NCI-H1417 treated with DMSO at 0.1 percent for 48 hours (cell line): Measurements from ENCODE around the gene ZNF43.
"Not testable (repeated sequence)": the region's sequence is repeated elsewhere in the genome, so short reads cannot be mapped to it uniquely, and the experiment has no call there.

Experiments
- DNase-seq: peaks from one replicate; lab custom pipeline; 2025; lab: John Stamatoyannopoulos, UW

The ZNF43 gene

GRCh38 chr19:21835810-21836444 is at the start of gene ZNF43:
Gene ZNF43, minus strand, starts transcription at chr19:21836182. Its CDS starts 144 bp downstream, at chr19:21836038.
- DNase-seq: peak; percentile 29

GRCh38 chr19:21885516-21885915 is 49.5 kb upstream of the ZNF43 start:
- DNase-seq: not testable (repeated sequence)

GRCh38 chr19:21884786-21885185 is 48.8 kb upstream of the ZNF43 start:
- not testable (repeated sequence) for DNase-seq

- DNase-seq: no peak
Measured at GRCh38 chr19:21883516-21883915, 47.5 kb upstream of the ZNF43 start.

- DNase-seq: not testable (repeated sequence)
Measured at GRCh38 chr19:21880761-21881160, 44.8 kb upstream of the ZNF43 start.

GRCh38 chr19:21878646-21879045 is 42.7 kb upstream of the ZNF43 start:
- DNase-seq: no peak

GRCh38 chr19:21877976-21878375 is 42.0 kb upstream of the ZNF43 start:
- DNase-seq: no peak

GRCh38 chr19:21876608-21877007 is 40.6 kb upstream of the ZNF43 start:
- DNase-seq: not testable (repeated sequence)

- DNase-seq: no peak
Measured at GRCh38 chr19:21856773-21857514, 21.0 kb upstream of the ZNF43 start.

GRCh38 chr19:21851596-21852345 is 15.8 kb upstream of the ZNF43 start:
- peak; percentile 68 for DNase-seq

GRCh38 chr19:21850656-21851255 is 14.8 kb upstream of the ZNF43 start:
- no peak for DNase-seq

GRCh38 chr19:21848706-21849105 is 12.7 kb upstream of the ZNF43 start:
- no peak for DNase-seq

GRCh38 chr19:21843081-21843480 is 7.1 kb upstream of the ZNF43 start:
- DNase-seq: no peak

GRCh38 chr19:21841488-21842097 is 5.6 kb upstream of the ZNF43 start:
- DNase-seq: no peak

- no peak for DNase-seq
Measured at GRCh38 chr19:21841081-21841480, 5.1 kb upstream of the ZNF43 start.

- no peak for DNase-seq
Measured at GRCh38 chr19:21839976-21840375, 4.0 kb upstream of the ZNF43 start.

GRCh38 chr19:21838646-21839045 is 2.7 kb upstream of the ZNF43 start:
- no peak for DNase-seq

GRCh38 chr19:21835429-21835809 is 563 bp downstream of the ZNF43 start:
- DNase-seq: no peak

- no peak for DNase-seq
Measured at GRCh38 chr19:21833733-21834132, 2.2 kb downstream of the ZNF43 start.

GRCh38 chr19:21824679-21825078 is 11.3 kb downstream of the ZNF43 start:
- no peak for DNase-seq

- no peak for DNase-seq
Measured at GRCh38 chr19:21823224-21823623, 12.8 kb downstream of the ZNF43 start.

- no peak for DNase-seq
Measured at GRCh38 chr19:21812448-21812847, 23.5 kb downstream of the ZNF43 start.
